HCT116 (cell line): Measurements from ENCODE around the gene TP53. TPM values are rescaled to one million over a fixed set of nuclear protein-coding genes. Genes with fewer than 3 reads are reported as not detected.

Experiments
- ATAC-seq: fragments of 200-7000 bp; cut with Tn5 transposase; 2 replicates; pipeline ENCODE4 v1.9.1; 2020; ENCODE audit warnings: mild to moderate bottlenecking, moderate library complexity
- BruUV-seq: library from RNA; stranded (reverse); fragments of 400-500 nt; replicated peaks from 2 replicates; lab custom pipeline; 2021; lab: Mats Ljungman, UMichigan
- CTCF ChIA-PET: fragments of 300-600 bp; sonication (Branson Sonifier 250); formaldehyde crosslinking; loops from one replicate; lab custom pipeline; 2021; ENCODE audit warnings: antibody characterized with exemption; lab: Charles Lee
- POLR2A ChIA-PET: fragments of 300-600, 350-600 bp; sonication (Branson Sonifier 250); formaldehyde crosslinking; loops from one replicate; lab custom pipeline; 2021; ENCODE audit warnings: antibody characterized with exemption; lab: Charles Lee
- RAD21 ChIA-PET, 2 experiments: fragments of 300-600 bp; sonication (Branson Sonifier 250); formaldehyde crosslinking; loops; one replicate each; lab custom pipeline; 2023; ENCODE audit warnings: low total read pairs in 2 of 2; ENCODE audit not compliant: uncharacterized antibody in 2 of 2, unreplicated experiment in 2 of 2, low non-redundant PET in 1 of 2; lab: Charles Lee
- DNase-seq: peaks from one replicate; pipeline ENCODE4 v3.0.0-alpha.2; 2010; ENCODE audit warnings: low read depth, low spot score
- H2AFZ ChIP-seq: fragments of 200-600 bp; shearing (Covaris generic), sonication (generic); 2 replicates; pipeline ENCODE4 v1.6.1; 2017; ENCODE audit warnings: low read depth, mixed run types, mixed read lengths, antibody characterized with exemption, low read length; ENCODE audit not compliant: poor library complexity, severe bottlenecking
- H3K27ac ChIP-seq: 2 replicates; pipeline ENCODE4 v1.5.1; 2012; ENCODE audit warnings: low read depth, low read length
- H3K27me3 ChIP-seq: fragments of 200-600 bp; sonication (generic); 2 replicates; pipeline ENCODE4 v1.6.1; 2016; ENCODE audit warnings: mixed run types, low read length, mixed read lengths; ENCODE audit not compliant: insufficient read depth
- H3K36me3 ChIP-seq, 2 experiments: fragments of 200-500 bp in 1 of 2; fragments of 200-600 bp in 1 of 2; sonication (Bioruptor generic) in 1 of 2; sonication (generic) in 1 of 2; 2 replicates each; pipeline versions ENCODE4 v1.5.1 to v1.6.1; 2014 to 2016; ENCODE audit warnings: low read length in 2 of 2, inconsistent platforms in 1 of 2, mixed read lengths in 1 of 2, mixed run types in 1 of 2; ENCODE audit not compliant: insufficient read depth in 2 of 2, control insufficient read depth in 1 of 2
- H3K4me1 ChIP-seq, 2 experiments: fragments of 200-600 bp in 1 of 2; sonication (generic) in 1 of 2; 2 replicates each; pipeline versions ENCODE4 v1.5.1 to v1.6.1; 2012 to 2017; ENCODE audit warnings: low read length in 2 of 2, inconsistent platforms in 1 of 2, mild to moderate bottlenecking in 1 of 2, mixed read lengths in 1 of 2, mixed run types in 1 of 2, moderate library complexity in 1 of 2; ENCODE audit not compliant: insufficient read depth in 2 of 2, control insufficient read depth in 1 of 2
- H3K4me2 ChIP-seq: fragments of 200-600 bp; sonication (generic); 2 replicates; pipeline ENCODE4 v1.6.1; 2017; ENCODE audit warnings: mixed run types, low read length, mixed read lengths
- H3K4me3 ChIP-seq, 2 experiments: fragments of 200-600 bp in 1 of 2; sonication (generic) in 1 of 2; replicated peaks in 1 of 2; 2 replicates each; pipeline ENCODE4 v1.5.1; 2011 to 2016; ENCODE audit warnings: low read length in 2 of 2, control low read depth in 1 of 2, low read depth in 1 of 2, mild to moderate bottlenecking in 1 of 2, mixed read lengths in 1 of 2, mixed run types in 1 of 2
- H3K79me2 ChIP-seq: fragments of 200-600 bp; sonication (generic); 2 replicates; pipeline ENCODE4 v1.6.1; 2017; ENCODE audit warnings: mild to moderate bottlenecking, mixed run types, low read length, moderate library complexity, mixed read lengths; ENCODE audit not compliant: insufficient read depth
- H3K9ac ChIP-seq: fragments of 200-600 bp; sonication (generic); 2 replicates; pipeline ENCODE4 v1.6.1; 2016; ENCODE audit warnings: low read length, mixed read lengths
- H3K9me2 ChIP-seq: fragments of 200-600 bp; sonication (generic), shearing (Covaris generic); 2 replicates; pipeline ENCODE4 v1.6.1; 2017; ENCODE audit warnings: mixed run types, mild to moderate bottlenecking, moderate library complexity; ENCODE audit not compliant: insufficient read depth
- H3K9me3 ChIP-seq, 2 experiments: fragments of 200-500 bp in 1 of 2; fragments of 200-600 bp in 1 of 2; sonication (Bioruptor generic) in 1 of 2; sonication (generic) in 1 of 2; 2 replicates each; pipeline ENCODE4 v1.6.1; 2014 to 2017; ENCODE audit warnings: low read length in 2 of 2, mixed read lengths in 2 of 2, inconsistent platforms in 1 of 2, low read depth in 1 of 2, mild to moderate bottlenecking in 1 of 2, mixed run types in 1 of 2, moderate library complexity in 1 of 2; ENCODE audit not compliant: control insufficient read depth in 1 of 2, insufficient read depth in 1 of 2
- H4K20me1 ChIP-seq: fragments of 200-600 bp; sonication (generic), shearing (Covaris generic); 2 replicates; pipeline ENCODE4 v1.6.1; 2017; ENCODE audit warnings: mixed run types, mild to moderate bottlenecking, moderate library complexity; ENCODE audit not compliant: insufficient read depth
- CEBPB ChIP-seq: IDR thresholded peaks from 2 replicates; pipeline ENCODE4 v1.6.1; 2012; ENCODE audit warnings: low read depth
- CTCF ChIP-seq, 3 experiments: fragments of 200-600 bp in 1 of 3; sonication (generic) in 1 of 3; IDR thresholded peaks in 2 of 3; conservative IDR thresholded peaks in 1 of 3; 2 replicates each; pipeline ENCODE4 v1.5.1; 2012 to 2017; ENCODE audit warnings: low read depth in 2 of 3, low read length in 2 of 3, antibody characterized with exemption in 1 of 3, borderline replicate concordance in 1 of 3, control low read depth in 1 of 3, mild to moderate bottlenecking in 1 of 3, mixed read lengths in 1 of 3, mixed run types in 1 of 3, moderate library complexity in 1 of 3; ENCODE audit not compliant: insufficient read depth in 1 of 3
- EGR1 ChIP-seq: IDR thresholded peaks from 2 replicates; pipeline ENCODE4 v1.6.1; 2012; ENCODE audit warnings: low read depth
- EZH2 ChIP-seq: fragments of 200-600 bp; sonication (generic); IDR thresholded peaks from 2 replicates; pipeline ENCODE4 v1.6.1; 2017; ENCODE audit warnings: antibody characterized with exemption, mixed run types
- FOSL1 ChIP-seq: IDR thresholded peaks from 2 replicates; pipeline ENCODE4 v1.6.1; 2012; ENCODE audit warnings: low read depth
- POLR2A ChIP-seq: IDR thresholded peaks from 2 replicates; pipeline ENCODE4 v1.7.0; 2011; ENCODE audit warnings: borderline replicate concordance; ENCODE audit not compliant: insufficient read depth, insufficient read length; ENCODE audit errors: extremely low read depth
- RAD21 ChIP-seq: IDR thresholded peaks from 2 replicates; pipeline ENCODE4 v1.6.1; 2012; ENCODE audit warnings: low read depth, mild to moderate bottlenecking
- SIN3A ChIP-seq: IDR thresholded peaks from 2 replicates; pipeline ENCODE4 v1.6.1; 2012; ENCODE audit warnings: low read depth
- SRF ChIP-seq: IDR thresholded peaks from 2 replicates; pipeline ENCODE4 v1.6.1; 2012; ENCODE audit warnings: low read depth
- YY1 ChIP-seq: IDR thresholded peaks from 2 replicates; pipeline ENCODE4 v1.6.1; 2011; ENCODE audit warnings: low read length, low read depth, moderate library complexity, mild to moderate bottlenecking; ENCODE audit not compliant: insufficient replicate concordance; ENCODE audit errors: extremely low read depth
- ZFX ChIP-seq: fragments of 450-650 bp; IDR thresholded peaks from 2 replicates; pipeline ENCODE4 v1.6.1; 2017
- ZNF274 ChIP-seq: fragments of 200-500 bp; sonication (Bioruptor generic); IDR thresholded peaks from 2 replicates; pipeline ENCODE4 v1.6.1; 2014; ENCODE audit warnings: mild to moderate bottlenecking, low read depth, low read length, inconsistent platforms
- intact Hi-C: fragments of 100-400 bp; cut with micrococcal nuclease; formaldehyde crosslinking; loops from 2 replicates; pipeline ENCODE4 v1.10.0; 2022
- total RNA-seq: library from RNA; stranded (reverse); gene quantifications from one replicate; pipeline ENCODE4 v1.2.1, GENCODE V29; 2021; ENCODE audit not compliant: unreplicated experiment

The TP53 gene
- total RNA-seq, 1 experiment from 2014 or later: 110 TPM

DNA sequence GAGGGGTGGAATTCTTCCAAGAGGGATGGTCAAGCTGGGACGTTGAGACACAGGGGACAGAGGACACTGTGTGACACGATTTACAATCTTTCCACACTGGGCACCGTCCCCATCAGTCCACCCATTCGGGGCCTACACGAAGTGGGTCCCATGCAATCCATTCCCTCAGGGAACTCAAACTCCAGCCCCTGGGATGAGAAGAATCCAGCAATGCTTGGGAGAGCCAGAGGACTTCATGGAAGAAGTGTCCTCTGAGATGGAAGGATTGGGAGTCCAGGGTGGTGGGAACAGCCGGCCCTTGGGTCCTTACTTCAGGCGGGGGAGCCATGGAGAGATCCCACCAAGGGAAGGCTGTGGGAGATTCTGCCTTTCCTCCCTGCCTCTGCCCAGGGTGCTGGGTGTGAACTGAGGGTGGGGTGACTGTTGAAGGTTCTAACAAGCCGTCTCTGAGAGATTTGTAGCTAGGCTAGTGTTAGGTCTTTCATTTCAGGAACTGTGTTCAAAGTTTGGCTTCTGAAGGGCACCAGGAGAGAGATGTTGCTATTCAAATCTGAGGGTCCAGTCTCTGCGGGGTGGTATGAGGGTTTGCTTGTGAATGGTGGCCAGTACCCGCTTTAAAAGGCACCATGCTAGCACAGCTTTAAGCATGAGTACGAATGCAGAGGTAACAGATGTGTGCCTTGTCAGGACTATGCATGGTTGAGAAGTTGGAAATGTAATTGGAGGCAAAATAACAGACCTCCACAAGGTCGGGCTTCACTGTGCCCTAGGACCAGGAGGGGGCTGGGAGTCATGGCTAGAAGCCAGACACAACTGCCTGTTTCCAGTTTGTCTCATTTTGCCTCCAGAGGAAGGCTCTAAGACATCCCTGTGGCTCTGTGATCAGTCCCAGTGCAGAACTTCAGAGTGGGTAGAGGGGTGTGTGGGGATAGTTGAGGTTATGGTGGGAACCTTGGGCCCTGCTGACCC, 34.6 kb downstream of the TP53 start (continued):
- TF ChIP-seq YY1 (no peak), POLR2A (no peak), SIN3A (no peak), SRF (no peak), FOSL1 (no peak), ZNF274 (no peak)

DNA sequence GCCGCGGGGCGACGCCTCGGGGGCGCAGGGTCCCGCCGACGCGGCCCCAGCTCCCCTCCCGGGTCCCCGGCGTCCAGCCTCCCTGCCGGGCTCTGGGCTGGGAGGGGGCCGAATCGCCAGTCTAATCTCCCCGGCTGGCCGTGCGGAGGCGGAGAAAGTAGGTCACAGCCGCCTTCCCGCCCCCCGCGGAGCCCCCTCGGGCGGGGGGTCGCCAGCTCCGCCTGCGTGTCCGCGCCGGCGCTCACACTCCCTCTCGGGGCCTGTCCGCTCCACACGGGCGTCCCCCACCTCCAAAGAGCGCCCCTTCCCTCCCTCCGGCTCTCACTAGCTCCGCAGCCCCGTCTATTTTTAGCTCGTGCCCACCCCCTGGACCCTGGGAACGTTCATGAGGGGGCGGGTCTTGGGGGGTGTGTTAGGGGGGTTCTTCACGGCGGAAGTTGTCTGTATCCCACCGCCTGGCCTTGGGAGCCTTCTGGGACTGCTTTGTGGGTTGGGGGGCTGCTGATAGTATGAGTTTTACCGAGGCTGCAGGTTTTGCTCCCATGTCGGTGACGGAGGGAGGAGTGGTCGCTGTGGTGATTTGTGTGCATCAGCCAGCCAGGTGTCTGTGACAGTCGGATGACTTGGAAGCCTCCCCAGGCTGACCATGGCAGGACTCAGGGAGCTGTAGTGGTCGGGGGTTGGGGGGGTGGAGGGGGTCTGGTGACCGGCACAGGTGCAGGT, 35.5 kb downstream of the TP53 start:
- RAD21 ChIA-PET: no interaction called here

More for the DNA sequence above, 35.5 kb downstream of the TP53 start:
- CTCF ChIA-PET: no interaction called here
- H3K9ac ChIP-seq: no peak overlapping the region
- no peaks in the 10 kb centered on the region for H4K20me1 ChIP-seq
- H3K9me2 ChIP-seq: no peaks in the 10 kb centered on the region
- H3K4me3 ChIP-seq: no peak overlapping the region
- H3K27me3 ChIP-seq: no peaks in the 10 kb centered on the region; the same call in 1 of the 2 replicates
- H3K79me2 ChIP-seq: no peaks in the 10 kb centered on the region
- no peak for ATAC-seq
- no peak overlapping the region for H3K27ac ChIP-seq
- intact Hi-C loops: no loop called here
- H3K4me1 ChIP-seq: peaks cover under 1 to 1% of the 10 kb centered on the region in 2 experiments; a peak in 3 of 4 replicates
- DNase-seq: no peak
- TF ChIP-seq ZFX (no peak), CEBPB (no peak), POLR2A (no peak), EGR1 (no peak), EZH2 (no peak), CTCF (IDR thresholded peaks at IDR 0.05 in 2 of 3, conservative IDR thresholded peaks at IDR 0.05 in 1 of 3; ENCODE audit: borderline replicate concordance in 1 of 3, insufficient read depth in 1 of 3, low read depth in 2 of 3, low read length in 2 of 3) (no peak), RAD21 (no peak), ZNF274 (no peak)
- POLR2A ChIA-PET: interaction anchor here (1.0 kb wide), 1 partner anchor 35 kb away, joined by 3 read pairs; the partner anchor contains the start of gene TP53
- H3K4me2 ChIP-seq: no peak overlapping the region
- H3K9me3 ChIP-seq: no peaks in the 10 kb centered on the region
- BruUV-seq: no TSS peak
- no peaks in the 10 kb centered on the region for H3K36me3 ChIP-seq
- H2AFZ ChIP-seq: no peak overlapping the region
